Cardiac muscle cell (in vitro differentiated cells and primary cell): ENCODE results near the gene SAMD4B. TPM values are rescaled to one million over a fixed set of nuclear protein-coding genes. Genes with fewer than 3 reads are reported as not detected.
A peak's percentile ranks its signal among the peaks of the same experiment; 100 is the strongest.

Source experiments
- DNase-seq, 2 donors: peaks; one replicate each; pipeline versions ENCODE4 v3.0.0 to v3.0.0-alpha.2; 2010 to 2017; ENCODE audit warnings: low read depth in 1 of 2, low spot score in 1 of 2
- H3K27ac ChIP-seq: fragments of 200-600 bp; sonication (generic); 2 replicates; pipeline ENCODE4 v1.5.1; 2016
- H3K27me3 ChIP-seq: fragments of 200-600 bp; sonication (generic); 2 replicates; pipeline ENCODE4 v1.6.0; 2016; ENCODE audit warnings: control low read depth
- H3K36me3 ChIP-seq: fragments of 200-600 bp; sonication (generic); 2 replicates; pipeline ENCODE4 v1.5.1; 2016; ENCODE audit warnings: control low read depth
- H3K4me1 ChIP-seq: fragments of 200-600 bp; sonication (generic); 2 replicates; pipeline ENCODE4 v1.8.1; 2017; ENCODE audit warnings: low read depth, mild to moderate bottlenecking, mixed run types
- H3K4me3 ChIP-seq: fragments of 200-600 bp; sonication (generic); 2 replicates; pipeline ENCODE4 v1.5.1; 2016; ENCODE audit warnings: mild to moderate bottlenecking
- H3K9me3 ChIP-seq: fragments of 200-600 bp; sonication (generic); 2 replicates; pipeline ENCODE4 v1.5.1; 2017; ENCODE audit warnings: low read depth, mild to moderate bottlenecking, control low read depth
- polyA plus RNA-seq: library from polyadenylated mRNA; unstranded; fragments of >200 nt; fragmentation: Nextera tagmentation; extraction: Ambion mirVana; gene quantifications from 2 replicates; pipeline ENCODE4 v1.2.1, GENCODE V29; 2016
- total RNA-seq: library from RNA; depleted of rRNA; stranded (reverse); fragments of >200 nt; gene quantifications from 2 replicates; pipeline ENCODE4 v1.2.3, GENCODE V29; 2016
- TF ChIP-seq, protein P1 (sequence below): IDR thresholded peaks from 2 replicates; pipeline ENCODE4 v1.5.1; 2012; ENCODE audit warnings: low read depth, mild to moderate bottlenecking, low read length

SAMD4B gene
- total and polyA plus RNA-seq, 2 experiments from 2014 or later: 120 to 183 TPM

GRCh38 chr19:39388657-39389056, 46.4 kb downstream of the SAMD4B start:
- Histone ChIP-seq H3K36me3 (peaks cover 32% of the 10 kb centered on the region), H3K27ac (no peak overlapping the region), H3K4me3 (no peak overlapping the region), H3K27me3 (no peaks in the 10 kb centered on the region), H3K4me1 (peaks cover 8% of the 10 kb centered on the region), H3K9me3 (no peaks in the 10 kb centered on the region)
- no peak for DNase-seq
- TF ChIP-seq, protein P1, sequence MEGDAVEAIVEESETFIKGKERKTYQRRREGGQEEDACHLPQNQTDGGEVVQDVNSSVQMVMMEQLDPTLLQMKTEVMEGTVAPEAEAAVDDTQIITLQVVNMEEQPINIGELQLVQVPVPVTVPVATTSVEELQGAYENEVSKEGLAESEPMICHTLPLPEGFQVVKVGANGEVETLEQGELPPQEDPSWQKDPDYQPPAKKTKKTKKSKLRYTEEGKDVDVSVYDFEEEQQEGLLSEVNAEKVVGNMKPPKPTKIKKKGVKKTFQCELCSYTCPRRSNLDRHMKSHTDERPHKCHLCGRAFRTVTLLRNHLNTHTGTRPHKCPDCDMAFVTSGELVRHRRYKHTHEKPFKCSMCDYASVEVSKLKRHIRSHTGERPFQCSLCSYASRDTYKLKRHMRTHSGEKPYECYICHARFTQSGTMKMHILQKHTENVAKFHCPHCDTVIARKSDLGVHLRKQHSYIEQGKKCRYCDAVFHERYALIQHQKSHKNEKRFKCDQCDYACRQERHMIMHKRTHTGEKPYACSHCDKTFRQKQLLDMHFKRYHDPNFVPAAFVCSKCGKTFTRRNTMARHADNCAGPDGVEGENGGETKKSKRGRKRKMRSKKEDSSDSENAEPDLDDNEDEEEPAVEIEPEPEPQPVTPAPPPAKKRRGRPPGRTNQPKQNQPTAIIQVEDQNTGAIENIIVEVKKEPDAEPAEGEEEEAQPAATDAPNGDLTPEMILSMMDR: no peak

DNA sequence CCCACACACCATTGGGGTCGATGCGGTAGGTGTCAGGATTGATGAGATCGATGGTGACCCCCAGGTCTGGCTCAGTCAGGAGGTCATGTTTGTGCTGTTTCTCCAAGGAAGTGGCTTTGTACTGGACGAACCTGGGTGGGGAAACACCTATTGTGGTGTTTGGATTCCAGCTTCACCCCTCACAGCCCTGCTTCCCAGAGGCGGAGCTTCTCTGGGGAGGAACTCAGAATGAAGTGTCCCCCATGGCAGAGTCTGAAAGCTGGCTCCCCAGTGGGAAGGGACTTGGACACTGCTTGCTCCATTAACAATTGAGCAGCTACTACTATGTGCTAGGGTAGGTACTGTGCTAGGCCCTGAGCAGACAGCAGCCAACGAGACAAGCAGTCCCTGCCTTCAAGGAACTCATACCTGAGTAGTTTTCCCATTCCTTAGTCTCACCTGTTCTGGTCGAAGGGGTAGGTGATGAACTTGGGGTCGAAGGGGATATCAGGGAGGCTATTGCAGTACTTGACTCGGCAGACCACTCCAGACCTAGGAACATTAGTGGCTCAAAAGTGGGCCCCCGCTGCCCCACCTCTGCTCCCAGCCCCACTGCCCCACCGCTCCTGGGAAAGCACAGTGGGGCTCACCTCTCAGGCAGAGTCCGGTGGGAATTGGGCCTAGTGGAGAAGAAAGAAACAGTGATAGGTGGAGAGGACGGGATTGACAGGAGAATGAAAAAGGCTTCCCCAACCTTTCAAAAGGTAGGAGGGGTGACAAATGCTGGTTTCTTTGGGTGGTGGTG, 47.6 kb downstream of the SAMD4B start:
- TF ChIP-seq, protein P1: no peak
- no peak for DNase-seq
- Histone ChIP-seq H3K27me3 (no peaks in the 10 kb centered on the region), H3K4me1 (peaks cover 8% of the 10 kb centered on the region), H3K4me3 (peak overlapping the region; percentile 92), H3K36me3 (peaks cover 34% of the 10 kb centered on the region), H3K27ac (peak overlapping the region; percentile 94), H3K9me3 (no peaks in the 10 kb centered on the region)

DNA sequence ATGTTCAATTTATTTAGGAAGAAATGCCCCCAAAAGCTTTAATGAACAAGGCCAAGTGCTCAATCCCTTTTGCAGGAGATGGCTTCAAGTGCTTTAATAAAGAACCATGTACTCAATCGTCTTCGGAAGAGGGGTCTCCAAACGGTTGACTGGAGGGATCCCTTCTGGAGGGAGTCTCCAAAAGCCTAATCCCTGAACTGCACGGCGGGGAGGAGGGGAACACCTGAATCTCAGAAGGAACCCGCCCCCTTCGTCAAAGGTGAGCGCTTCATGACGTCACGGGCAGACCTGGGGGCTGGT, 48.2 kb downstream of the SAMD4B start:
- H3K36me3 ChIP-seq: peaks cover 36% of the 10 kb centered on the region
- TF ChIP-seq, protein P1: no peak
- peak overlapping the region; percentile 94 for H3K27ac ChIP-seq
- H3K4me3 ChIP-seq: peak overlapping the region; percentile 92
- no peak for DNase-seq
- no peaks in the 10 kb centered on the region for H3K27me3 ChIP-seq
- H3K4me1 ChIP-seq: peaks cover 8% of the 10 kb centered on the region
- H3K9me3 ChIP-seq: no peaks in the 10 kb centered on the region

GRCh38 chr19:39390751-39391437, 48.7 kb downstream of the SAMD4B start, which contains the start of the genes MED29 and PAF1:
Gene MED29 (plus strand): TSS chr19:39391378. CDS start chr19:39391423, 45 bp downstream.
Gene PAF1 (minus strand): TSS chr19:39391106. CDS start chr19:39390864, 242 bp downstream.
- H3K4me1 ChIP-seq: peaks cover 8% of the 10 kb centered on the region
- peak; percentile 99 to 100 for DNase-seq
- H3K4me3 ChIP-seq: peak within 1 kb of the TSS; percentile 92
- TF ChIP-seq, protein P1: no peak
- no peaks in the 10 kb centered on the region for H3K27me3 ChIP-seq
- no peaks in the 10 kb centered on the region for H3K9me3 ChIP-seq
- peaks cover 36% of the 10 kb centered on the region for H3K36me3 ChIP-seq
- H3K27ac ChIP-seq: peak within 1 kb of the TSS; percentile 94

DNA sequence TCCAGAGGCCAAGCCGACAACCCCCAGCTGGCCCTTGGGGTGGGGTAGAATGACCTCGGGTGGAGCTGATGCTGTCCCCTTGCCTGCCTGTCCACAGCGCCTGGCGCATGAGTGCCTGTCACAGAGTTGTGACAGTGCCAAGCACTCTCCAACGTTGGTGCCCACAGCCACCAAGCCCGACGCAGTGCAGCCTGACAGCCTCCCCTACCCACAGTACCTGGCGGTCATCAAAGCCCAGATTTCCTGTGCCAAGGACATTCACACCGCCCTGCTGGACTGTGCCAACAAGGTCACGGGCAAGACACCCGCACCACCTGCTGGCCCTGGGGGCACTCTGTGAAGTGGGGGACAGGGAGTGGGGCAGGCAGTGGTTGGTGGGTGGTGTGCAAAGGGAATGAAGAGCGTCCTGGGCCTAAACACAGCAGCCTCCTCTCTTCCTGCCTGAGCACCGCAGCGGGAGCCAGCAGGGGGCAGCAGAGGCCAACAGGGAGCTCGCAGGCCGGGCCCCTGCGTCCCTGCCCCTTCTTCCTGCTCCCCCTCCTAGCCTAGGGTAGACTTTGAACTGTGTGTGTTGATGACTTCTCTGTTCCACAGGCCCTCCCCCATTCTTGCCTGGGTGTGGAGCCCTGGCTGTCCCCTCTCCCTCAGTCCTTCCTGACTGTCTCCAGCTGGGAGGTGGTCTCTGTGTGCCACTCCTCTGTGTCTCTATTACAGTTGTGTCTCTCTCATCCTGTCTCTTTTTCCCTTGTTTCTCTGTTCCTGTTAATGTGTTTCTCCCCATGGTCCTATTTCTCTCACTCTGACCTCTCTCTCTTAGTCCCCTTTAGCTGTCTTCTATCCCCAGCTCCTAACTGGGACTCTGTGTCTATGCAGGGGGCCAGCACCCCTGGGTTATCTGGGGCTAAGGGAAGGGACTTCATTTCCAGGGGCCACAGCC, 55.4 kb downstream of the SAMD4B start:
- Histone ChIP-seq H3K27ac (peak overlapping the region; percentile 55), H3K4me1 (peaks cover 11% of the 10 kb centered on the region), H3K27me3 (no peaks in the 10 kb centered on the region), H3K4me3 (no peak overlapping the region), H3K9me3 (no peaks in the 10 kb centered on the region), H3K36me3 (peaks cover 7% of the 10 kb centered on the region)
- DNase-seq: peak; percentile 86 to 91
- TF ChIP-seq, protein P1: peak; percentile 97
